DOHH2 (cell line): ENCODE data around the gene MUC6.

Experiments used
- H3F3A ChIP-seq: fragments of 200-600 bp; sonication (generic), shearing (Covaris generic); 2 replicates; pipeline ENCODE4 v1.6.0; 2016; ENCODE audit warnings: antibody characterized with exemption, mild to moderate bottlenecking; ENCODE audit not compliant: control insufficient read depth, insufficient read depth
- H3K27ac ChIP-seq: fragments of 200-600 bp; sonication (generic); 2 replicates; pipeline ENCODE4 v1.5.1; 2014; ENCODE audit warnings: low read depth, mild to moderate bottlenecking, low read length, moderate library complexity
- H3K27me3 ChIP-seq: fragments of 200-600 bp; sonication (generic); 2 replicates; pipeline ENCODE4 v1.6.1; 2014; ENCODE audit warnings: mild to moderate bottlenecking, low read length, mixed read lengths; ENCODE audit not compliant: control insufficient read depth
- H3K36me3 ChIP-seq: fragments of 200-600 bp; sonication (generic); 2 replicates; pipeline ENCODE4 v1.6.1; 2014; ENCODE audit warnings: mild to moderate bottlenecking, low read length, moderate library complexity, mixed read lengths; ENCODE audit not compliant: control insufficient read depth
- H3K4me1 ChIP-seq: fragments of 200-600 bp; sonication (generic); 2 replicates; pipeline ENCODE4 v1.6.1; 2014; ENCODE audit warnings: mild to moderate bottlenecking, low read length, mixed read lengths; ENCODE audit not compliant: control insufficient read depth
- H3K4me2 ChIP-seq: fragments of 200-600 bp; sonication (generic); 2 replicates; pipeline ENCODE4 v1.6.0; 2014; ENCODE audit warnings: mild to moderate bottlenecking, low read length, moderate library complexity
- H3K4me3 ChIP-seq: fragments of 200-600 bp; sonication (generic); 2 replicates; pipeline ENCODE4 v1.5.1; 2014; ENCODE audit warnings: mild to moderate bottlenecking, low read length, mixed read lengths
- H3K79me2 ChIP-seq: fragments of 200-600 bp; sonication (generic); 2 replicates; pipeline ENCODE4 v1.6.1; 2014; ENCODE audit warnings: mild to moderate bottlenecking, low read length, mixed read lengths; ENCODE audit not compliant: control insufficient read depth
- H3K9me2 ChIP-seq: fragments of 200-600 bp; sonication (generic); replicated peaks from 2 replicates; pipeline ENCODE4 v1.6.1; 2014; ENCODE audit warnings: mild to moderate bottlenecking, low read length, mixed read lengths; ENCODE audit not compliant: control insufficient read depth
- H3K9me3 ChIP-seq: fragments of 200-600 bp; sonication (generic); 2 replicates; pipeline ENCODE4 v1.6.1; 2014; ENCODE audit warnings: antibody characterized with exemption, low read length, mixed read lengths; ENCODE audit not compliant: control insufficient read depth, insufficient read depth
- H4K20me1 ChIP-seq: fragments of 200-600 bp; sonication (generic); 2 replicates; pipeline ENCODE4 v1.6.0; 2014; ENCODE audit warnings: low read depth, mild to moderate bottlenecking, antibody characterized with exemption, low read length, moderate library complexity; ENCODE audit not compliant: control insufficient read depth, insufficient read depth
- CTCF ChIP-seq: fragments of 200-600 bp; sonication (generic); IDR thresholded peaks from one replicate; pipeline ENCODE4 v1.5.1; 2014; ENCODE audit warnings: antibody characterized with exemption, mild to moderate bottlenecking, low read depth, low read length; ENCODE audit not compliant: poor library complexity, severe bottlenecking
- EZH2phosphoT487 ChIP-seq: fragments of 200-600 bp; sonication (generic); IDR thresholded peaks from 2 replicates; pipeline ENCODE4 v1.6.1; 2017; ENCODE audit warnings: borderline replicate concordance, mild to moderate bottlenecking, antibody characterized with exemption, low read length, moderate library complexity, mixed read lengths

MUC6 gene

GRCh38 chr11:1049911-1050580 is 13.5 kb upstream of the MUC6 start:
- Histone ChIP-seq H3K27ac (no peak overlapping the region), H3K36me3 (no peaks in the 10 kb centered on the region), H4K20me1 (no peaks in the 10 kb centered on the region), H3K4me3 (no peak overlapping the region), H3K4me1 (0 out of 2 replicates have a peak, but pooled peaks cover 4% of the 10 kb centered on the region), H3K9me3 (no peaks in the 10 kb centered on the region), H3K9me2 (no peaks in the 10 kb centered on the region), H3K79me2 (no peaks in the 10 kb centered on the region), H3F3A (no peaks in the 10 kb centered on the region), H3K27me3 (no peaks in the 10 kb centered on the region), H3K4me2 (no peak overlapping the region)
- no peak for TF ChIP-seq CTCF
- TF ChIP-seq EZH2phosphoT487, result no peak

DNA sequence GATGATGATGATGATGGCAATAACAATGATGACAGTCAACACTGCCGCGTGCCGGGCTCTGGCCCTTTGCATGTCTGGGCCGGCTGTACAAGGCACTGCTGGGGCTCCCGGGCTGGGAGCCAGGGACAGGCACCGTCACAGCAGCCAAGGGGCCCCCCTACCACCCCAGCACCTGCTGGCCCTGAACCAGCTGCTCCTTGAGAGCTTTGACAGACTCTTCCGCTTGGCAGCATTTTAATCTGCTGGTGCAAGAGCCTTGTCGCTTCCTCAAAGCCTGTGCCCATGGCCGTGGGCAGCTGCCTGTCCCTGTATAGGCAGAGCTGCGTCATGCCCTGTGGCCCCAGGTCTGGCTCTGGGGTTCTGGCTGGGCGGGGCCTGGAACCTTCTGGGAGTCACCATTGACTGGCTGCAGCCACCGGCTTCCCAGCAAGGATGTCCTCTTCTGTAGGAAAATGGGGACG is 12.9 kb upstream of the MUC6 start:
- no peak overlapping the region for H3K4me2 ChIP-seq
- H4K20me1 ChIP-seq, result no peaks in the 10 kb centered on the region
- H3K9me2 ChIP-seq, result no peaks in the 10 kb centered on the region
- TF ChIP-seq EZH2phosphoT487 (no peak), CTCF (no peak)
- no peaks in the 10 kb centered on the region for H3F3A ChIP-seq
- no peak overlapping the region for H3K4me3 ChIP-seq
- H3K36me3 ChIP-seq, result no peaks in the 10 kb centered on the region
- 0 out of 2 replicates have a peak, but pooled peaks cover 4% of the 10 kb centered on the region for H3K4me1 ChIP-seq
- no peaks in the 10 kb centered on the region for H3K9me3 ChIP-seq
- H3K27me3 ChIP-seq, result no peaks in the 10 kb centered on the region
- no peak overlapping the region for H3K27ac ChIP-seq
- no peaks in the 10 kb centered on the region for H3K79me2 ChIP-seq

- Histone ChIP-seq H3K4me2 (no peak overlapping the region), H3K27me3 (no peaks in the 10 kb centered on the region), H3K4me1 (0 out of 2 replicates have a peak, but pooled peaks cover 4% of the 10 kb centered on the region), H3K79me2 (no peaks in the 10 kb centered on the region), H3K4me3 (no peak overlapping the region), H3K36me3 (no peaks in the 10 kb centered on the region), H3F3A (no peaks in the 10 kb centered on the region), H4K20me1 (no peaks in the 10 kb centered on the region), H3K9me3 (no peaks in the 10 kb centered on the region), H3K27ac (no peak overlapping the region), H3K9me2 (no peaks in the 10 kb centered on the region)
- no peak for TF ChIP-seq EZH2phosphoT487
Measured at GRCh38 chr11:1049071-1049405, 12.5 kb upstream of the MUC6 start.

- Histone ChIP-seq H3K4me3 (no peak overlapping the region), H3K27me3 (no peaks in the 10 kb centered on the region), H3K27ac (no peak overlapping the region), H3K79me2 (no peaks in the 10 kb centered on the region), H3K9me3 (no peaks in the 10 kb centered on the region), H3K9me2 (no peaks in the 10 kb centered on the region), H3F3A (no peaks in the 10 kb centered on the region), H3K4me2 (no peak overlapping the region), H3K36me3 (no peaks in the 10 kb centered on the region), H3K4me1 (0 out of 2 replicates have a peak, but pooled peaks cover 4% of the 10 kb centered on the region), H4K20me1 (no peaks in the 10 kb centered on the region)
- TF ChIP-seq EZH2phosphoT487 (no peak), CTCF (no peak)
Measured at GRCh38 chr11:1048375-1049070, 12.0 kb upstream of the MUC6 start.
